Measurements from ENCODE around the gene HPSE. TPM values are rescaled to one million over a fixed set of nuclear protein-coding genes. Genes with fewer than 3 reads are reported as not detected.

The HPSE gene
- total and polyA plus RNA-seq, 2 experiments from 2014 or later: 2.2 to 2.9 TPM

DNA sequence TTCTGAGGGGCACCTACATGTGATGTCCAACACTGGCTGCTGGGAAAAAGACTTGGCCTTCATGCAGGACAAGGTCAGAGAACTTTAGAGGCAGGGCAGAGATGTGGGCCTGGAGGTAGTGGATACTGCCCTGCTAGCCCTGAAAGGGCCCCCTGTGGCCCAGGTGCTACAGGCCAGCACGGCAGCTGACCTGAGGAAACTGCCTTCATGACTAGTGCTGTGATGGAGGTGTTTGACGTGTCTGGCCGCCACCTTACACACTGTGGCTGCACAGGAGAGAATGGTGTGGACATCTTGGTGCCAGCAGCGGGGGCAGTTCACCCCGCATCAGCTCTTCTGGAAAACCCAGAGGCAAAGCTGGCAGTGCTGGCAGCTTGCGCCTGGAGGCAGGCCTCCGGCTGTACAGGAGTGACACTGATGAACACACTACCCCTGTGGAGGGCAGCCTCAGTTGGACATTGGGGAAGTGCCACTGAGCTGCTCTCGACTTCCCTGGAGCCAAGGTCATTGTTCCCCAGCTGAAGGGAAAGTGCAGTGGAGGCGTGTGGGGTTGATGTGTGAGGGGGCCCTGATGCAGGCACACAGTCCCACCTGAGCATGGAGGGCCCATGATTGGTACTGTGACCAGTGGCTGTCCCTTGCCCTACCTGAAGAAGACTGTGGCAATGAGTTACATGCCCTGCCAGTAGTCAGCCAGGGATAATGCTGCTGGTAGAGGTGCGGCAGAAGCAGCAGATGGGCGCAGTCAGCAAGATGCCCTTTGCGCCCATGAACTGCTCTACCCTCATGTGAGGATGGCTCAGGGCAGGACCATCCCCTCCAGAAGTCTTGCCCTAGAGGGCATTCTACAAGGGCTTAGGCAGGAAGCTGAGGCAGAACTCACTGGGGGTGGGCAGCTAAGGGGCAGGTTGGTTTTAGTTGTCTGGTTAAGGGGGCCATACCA, 87.0 kb downstream of the HPSE start (continued):
- TF ChIP-seq, protein P1, sequence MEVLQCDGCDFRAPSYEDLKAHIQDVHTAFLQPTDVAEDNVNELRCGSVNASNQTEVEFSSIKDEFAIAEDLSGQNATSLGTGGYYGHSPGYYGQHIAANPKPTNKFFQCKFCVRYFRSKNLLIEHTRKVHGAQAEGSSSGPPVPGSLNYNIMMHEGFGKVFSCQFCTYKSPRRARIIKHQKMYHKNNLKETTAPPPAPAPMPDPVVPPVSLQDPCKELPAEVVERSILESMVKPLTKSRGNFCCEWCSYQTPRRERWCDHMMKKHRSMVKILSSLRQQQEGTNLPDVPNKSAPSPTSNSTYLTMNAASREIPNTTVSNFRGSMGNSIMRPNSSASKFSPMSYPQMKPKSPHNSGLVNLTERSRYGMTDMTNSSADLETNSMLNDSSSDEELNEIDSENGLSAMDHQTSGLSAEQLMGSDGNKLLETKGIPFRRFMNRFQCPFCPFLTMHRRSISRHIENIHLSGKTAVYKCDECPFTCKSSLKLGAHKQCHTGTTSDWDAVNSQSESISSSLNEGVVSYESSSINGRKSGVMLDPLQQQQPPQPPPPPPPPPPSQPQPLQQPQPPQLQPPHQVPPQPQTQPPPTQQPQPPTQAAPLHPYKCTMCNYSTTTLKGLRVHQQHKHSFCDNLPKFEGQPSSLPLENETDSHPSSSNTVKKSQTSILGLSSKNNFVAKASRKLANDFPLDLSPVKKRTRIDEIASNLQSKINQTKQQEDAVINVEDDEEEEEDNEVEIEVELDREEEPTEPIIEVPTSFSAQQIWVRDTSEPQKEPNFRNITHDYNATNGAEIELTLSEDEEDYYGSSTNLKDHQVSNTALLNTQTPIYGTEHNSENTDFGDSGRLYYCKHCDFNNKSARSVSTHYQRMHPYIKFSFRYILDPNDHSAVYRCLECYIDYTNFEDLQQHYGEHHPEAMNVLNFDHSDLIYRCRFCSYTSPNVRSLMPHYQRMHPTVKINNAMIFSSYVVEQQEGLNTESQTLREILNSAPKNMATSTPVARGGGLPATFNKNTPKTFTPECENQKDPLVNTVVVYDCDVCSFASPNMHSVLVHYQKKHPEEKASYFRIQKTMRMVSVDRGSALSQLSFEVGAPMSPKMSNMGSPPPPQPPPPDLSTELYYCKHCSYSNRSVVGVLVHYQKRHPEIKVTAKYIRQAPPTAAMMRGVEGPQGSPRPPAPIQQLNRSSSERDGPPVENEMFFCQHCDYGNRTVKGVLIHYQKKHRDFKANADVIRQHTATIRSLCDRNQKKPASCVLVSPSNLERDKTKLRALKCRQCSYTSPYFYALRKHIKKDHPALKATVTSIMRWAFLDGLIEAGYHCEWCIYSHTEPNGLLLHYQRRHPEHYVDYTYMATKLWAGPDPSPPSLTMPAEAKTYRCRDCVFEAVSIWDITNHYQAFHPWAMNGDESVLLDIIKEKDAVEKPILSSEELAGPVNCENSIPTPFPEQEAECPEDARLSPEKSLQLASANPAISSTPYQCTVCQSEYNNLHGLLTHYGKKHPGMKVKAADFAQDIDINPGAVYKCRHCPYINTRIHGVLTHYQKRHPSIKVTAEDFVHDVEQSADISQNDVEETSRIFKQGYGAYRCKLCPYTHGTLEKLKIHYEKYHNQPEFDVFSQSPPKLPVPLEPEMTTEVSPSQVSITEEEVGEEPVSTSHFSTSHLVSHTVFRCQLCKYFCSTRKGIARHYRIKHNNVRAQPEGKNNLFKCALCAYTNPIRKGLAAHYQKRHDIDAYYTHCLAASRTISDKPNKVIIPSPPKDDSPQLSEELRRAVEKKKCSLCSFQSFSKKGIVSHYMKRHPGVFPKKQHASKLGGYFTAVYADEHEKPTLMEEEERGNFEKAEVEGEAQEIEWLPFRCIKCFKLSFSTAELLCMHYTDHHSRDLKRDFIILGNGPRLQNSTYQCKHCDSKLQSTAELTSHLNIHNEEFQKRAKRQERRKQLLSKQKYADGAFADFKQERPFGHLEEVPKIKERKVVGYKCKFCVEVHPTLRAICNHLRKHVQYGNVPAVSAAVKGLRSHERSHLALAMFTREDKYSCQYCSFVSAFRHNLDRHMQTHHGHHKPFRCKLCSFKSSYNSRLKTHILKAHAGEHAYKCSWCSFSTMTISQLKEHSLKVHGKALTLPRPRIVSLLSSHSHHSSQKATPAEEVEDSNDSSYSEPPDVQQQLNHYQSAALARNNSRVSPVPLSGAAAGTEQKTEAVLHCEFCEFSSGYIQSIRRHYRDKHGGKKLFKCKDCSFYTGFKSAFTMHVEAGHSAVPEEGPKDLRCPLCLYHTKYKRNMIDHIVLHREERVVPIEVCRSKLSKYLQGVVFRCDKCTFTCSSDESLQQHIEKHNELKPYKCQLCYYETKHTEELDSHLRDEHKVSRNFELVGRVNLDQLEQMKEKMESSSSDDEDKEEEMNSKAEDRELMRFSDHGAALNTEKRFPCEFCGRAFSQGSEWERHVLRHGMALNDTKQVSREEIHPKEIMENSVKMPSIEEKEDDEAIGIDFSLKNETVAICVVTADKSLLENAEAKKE (CRISPR knock-in tag; IDR thresholded peaks at IDR 0.05): no peak
- TF ChIP-seq NANOG (IDR thresholded peaks at IDR 0.05; ENCODE audit: borderline replicate concordance) (no peak), JUNB (IDR thresholded peaks at IDR 0.05; ENCODE audit: unreplicated experiment) (no peak), ZNF331 (CRISPR knock-in tag; IDR thresholded peaks at IDR 0.05; ENCODE audit: low read depth) (no peak), EZH2phosphoT487 (IDR thresholded peaks at IDR 0.05; ENCODE audit: unreplicated experiment) (no peak)

Small RNAs within 50 kb of the gene (small RNA-seq; reads per million reads assigned to genes)
- not detected for gene AC114781.5 (ENCODE audit: low replicate concordance)

Other genes with a start within 250 kb of the HPSE start
- 0.83 and 1.9 TPM in 2 replicates for gene PLAC8, start 220.1 kb downstream of the HPSE start, total RNA-seq (2014; rRNA removed; shearing (Covaris generic))
- 1.2 and 1.6 TPM in 2 replicates for gene PLAC8, start 220.1 kb downstream of the HPSE start, polyA plus RNA-seq (2016; fragmentation: Nextera tagmentation; extraction: Ambion mirVana)
- gene COQ2, start 50.0 kb downstream of the HPSE start, total RNA-seq (2014; rRNA removed; shearing (Covaris generic)): 21.1 and 28.2 TPM in 2 replicates
- 25.3 and 26.6 TPM in 2 replicates for gene COQ2, start 50.0 kb downstream of the HPSE start, polyA plus RNA-seq (2016; fragmentation: Nextera tagmentation; extraction: Ambion mirVana)
- 6.8 and 8.1 TPM in 2 replicates for gene HELQ, start 121.0 kb upstream of the HPSE start, total RNA-seq (2014; rRNA removed; shearing (Covaris generic))
- gene HELQ, start 121.0 kb upstream of the HPSE start, polyA plus RNA-seq (2016; fragmentation: Nextera tagmentation; extraction: Ambion mirVana): 4.3 and 6.8 TPM in 2 replicates
- 26.8 and 40.6 TPM in 2 replicates for gene MRPS18C, start 121.2 kb upstream of the HPSE start, total RNA-seq (2014; rRNA removed; shearing (Covaris generic))
- 172 and 197 TPM in 2 replicates for gene MRPS18C, start 121.2 kb upstream of the HPSE start, polyA plus RNA-seq (2016; fragmentation: Nextera tagmentation; extraction: Ambion mirVana)
- gene ABRAXAS1, start 150.3 kb upstream of the HPSE start, total RNA-seq (2014; rRNA removed; shearing (Covaris generic)): 25.2 and 26.8 TPM in 2 replicates
- 5.7 and 8.0 TPM in 2 replicates for gene ABRAXAS1, start 150.3 kb upstream of the HPSE start, polyA plus RNA-seq (2016; fragmentation: Nextera tagmentation; extraction: Ambion mirVana)
- 2.0 and 5.7 TPM in 2 replicates for gene GPAT3, start 201.3 kb upstream of the HPSE start, total RNA-seq (2014; rRNA removed; shearing (Covaris generic))
- 0.77 and 1.2 TPM in 2 replicates for gene GPAT3, start 201.3 kb upstream of the HPSE start, polyA plus RNA-seq (2016; fragmentation: Nextera tagmentation; extraction: Ambion mirVana)

Measured in GM23338 (cell line).